Keratinocyte (primary cell): ENCODE measurements around the gene CDC14A.

ENCODE experiments used
- EZH2 ChIP-seq: IDR thresholded peaks from one replicate; pipeline ENCODE4 v1.6.1; 2012; ENCODE audit warnings: inconsistent platforms, mild to moderate bottlenecking, low read length, moderate library complexity
- TF ChIP-seq, protein P1 (sequence below), 3 experiments: IDR thresholded peaks in 1 of 3; conservative IDR thresholded peaks in 1 of 3; optimal IDR thresholded peaks in 1 of 3; 2 replicates in 2 of 3; 3 replicates in 1 of 3; pipeline versions ENCODE3 to v1.5.1; 2011; ENCODE audit warnings: low read length in 3 of 3, mild to moderate bottlenecking in 3 of 3, moderate library complexity in 2 of 3, control low read depth in 1 of 3, inconsistent platforms in 1 of 3; ENCODE audit not compliant: insufficient read depth in 2 of 3; ENCODE audit errors: extremely low read depth in 1 of 3

DNA sequence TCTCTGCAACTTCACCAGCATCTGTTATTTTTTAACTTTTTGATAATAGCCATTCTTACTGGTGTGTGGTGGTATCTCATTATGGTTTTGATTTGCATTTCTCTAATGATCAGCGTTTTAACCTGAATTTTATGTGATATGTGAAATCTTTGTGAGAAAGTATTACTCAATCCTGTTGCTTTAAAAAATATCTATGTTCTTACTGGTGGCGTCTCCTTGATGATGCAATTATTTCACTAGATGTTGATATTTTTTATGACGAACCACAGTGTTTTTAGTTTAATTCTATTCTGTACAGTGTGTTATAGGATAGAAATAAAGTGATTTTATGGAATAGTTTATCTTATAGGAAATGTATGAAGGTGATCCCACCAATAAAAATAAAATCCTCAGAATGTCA is 130.9 kb downstream of the CDC14A start:
- TF ChIP-seq, protein P1, sequence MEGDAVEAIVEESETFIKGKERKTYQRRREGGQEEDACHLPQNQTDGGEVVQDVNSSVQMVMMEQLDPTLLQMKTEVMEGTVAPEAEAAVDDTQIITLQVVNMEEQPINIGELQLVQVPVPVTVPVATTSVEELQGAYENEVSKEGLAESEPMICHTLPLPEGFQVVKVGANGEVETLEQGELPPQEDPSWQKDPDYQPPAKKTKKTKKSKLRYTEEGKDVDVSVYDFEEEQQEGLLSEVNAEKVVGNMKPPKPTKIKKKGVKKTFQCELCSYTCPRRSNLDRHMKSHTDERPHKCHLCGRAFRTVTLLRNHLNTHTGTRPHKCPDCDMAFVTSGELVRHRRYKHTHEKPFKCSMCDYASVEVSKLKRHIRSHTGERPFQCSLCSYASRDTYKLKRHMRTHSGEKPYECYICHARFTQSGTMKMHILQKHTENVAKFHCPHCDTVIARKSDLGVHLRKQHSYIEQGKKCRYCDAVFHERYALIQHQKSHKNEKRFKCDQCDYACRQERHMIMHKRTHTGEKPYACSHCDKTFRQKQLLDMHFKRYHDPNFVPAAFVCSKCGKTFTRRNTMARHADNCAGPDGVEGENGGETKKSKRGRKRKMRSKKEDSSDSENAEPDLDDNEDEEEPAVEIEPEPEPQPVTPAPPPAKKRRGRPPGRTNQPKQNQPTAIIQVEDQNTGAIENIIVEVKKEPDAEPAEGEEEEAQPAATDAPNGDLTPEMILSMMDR (optimal IDR thresholded peaks at IDR 0.05 in 1 of 3, IDR thresholded peaks at IDR 0.05 in 1 of 3, conservative IDR thresholded peaks at IDR 0.05 in 1 of 3; ENCODE audit: extremely low read depth in 1 of 3, insufficient read depth in 2 of 3, low read length in 3 of 3): no peak
- no peak for TF ChIP-seq EZH2
